ENCODE measurements around the gene SREBF2. TPM values are rescaled to one million over a fixed set of nuclear protein-coding genes. Genes with fewer than 3 reads are reported as not detected.

SREBF2 gene
- total and polyA plus RNA-seq, 2 of the 13 experiments (the other 11 are each of a cell fraction or from before 2014, with no cell fraction given) = 53.8 to 72.6 TPM

DNA sequence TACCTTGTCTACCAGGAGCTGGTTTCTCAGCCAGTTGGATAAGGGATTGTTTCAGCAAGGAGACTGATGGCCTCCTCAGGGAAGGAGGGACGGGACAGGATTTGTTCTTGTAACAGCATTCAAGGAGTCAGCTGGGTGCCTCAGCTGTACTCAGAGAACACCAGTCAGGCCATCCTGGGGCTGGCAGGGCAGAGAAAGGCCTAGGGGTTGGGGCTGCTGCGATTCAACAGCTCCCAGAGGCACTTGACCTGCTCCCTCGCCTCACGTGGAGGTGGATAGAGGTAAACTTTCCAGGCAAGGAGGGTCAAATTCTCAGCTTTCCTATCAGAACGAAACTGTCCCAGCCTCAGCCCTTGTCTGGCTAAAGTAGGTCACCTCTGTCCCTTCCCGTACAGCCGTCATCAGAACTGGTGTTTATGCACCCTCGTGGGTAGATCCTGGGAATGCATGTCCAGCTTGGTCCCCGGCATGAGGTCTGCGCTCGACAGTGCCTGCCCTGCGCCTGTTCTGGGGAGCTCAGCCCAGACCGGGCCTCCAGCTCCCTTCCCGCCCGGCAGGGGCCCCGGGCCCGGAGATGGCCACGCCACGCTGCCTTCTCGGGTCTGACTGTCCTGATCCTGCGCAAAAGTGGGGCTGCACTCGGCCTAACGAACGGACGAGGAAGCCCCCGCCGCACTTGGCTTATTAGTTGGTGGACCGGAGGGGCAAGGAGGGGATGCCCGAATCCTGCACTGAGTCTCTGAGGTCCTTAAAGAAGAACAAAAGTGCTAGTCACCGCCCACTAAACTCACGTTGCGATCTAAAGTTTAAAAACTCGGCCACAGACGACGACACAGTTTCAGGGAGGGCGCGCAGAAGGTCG, 33.2 kb upstream of the SREBF2 start (continued):
- TF ChIP-seq, protein P1, sequence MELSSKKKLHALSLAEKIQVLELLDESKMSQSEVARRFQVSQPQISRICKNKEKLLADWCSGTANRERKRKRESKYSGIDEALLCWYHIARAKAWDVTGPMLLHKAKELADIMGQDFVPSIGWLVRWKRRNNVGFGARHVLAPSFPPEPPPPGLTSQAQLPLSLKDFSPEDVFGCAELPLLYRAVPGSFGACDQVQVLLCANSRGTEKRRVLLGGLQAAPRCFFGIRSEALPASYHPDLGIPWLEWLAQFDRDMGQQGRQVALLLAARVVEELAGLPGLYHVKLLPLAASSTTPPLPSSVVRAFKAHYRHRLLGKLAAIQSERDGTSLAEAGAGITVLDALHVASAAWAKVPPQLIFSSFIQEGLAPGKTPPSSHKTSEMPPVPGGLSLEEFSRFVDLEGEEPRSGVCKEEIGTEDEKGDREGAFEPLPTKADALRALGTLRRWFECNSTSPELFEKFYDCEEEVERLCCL (CRISPR knock-in tag; IDR thresholded peaks at IDR 0.05; ENCODE audit: borderline replicate concordance) = no peak
- TF ChIP-seq, protein P2, sequence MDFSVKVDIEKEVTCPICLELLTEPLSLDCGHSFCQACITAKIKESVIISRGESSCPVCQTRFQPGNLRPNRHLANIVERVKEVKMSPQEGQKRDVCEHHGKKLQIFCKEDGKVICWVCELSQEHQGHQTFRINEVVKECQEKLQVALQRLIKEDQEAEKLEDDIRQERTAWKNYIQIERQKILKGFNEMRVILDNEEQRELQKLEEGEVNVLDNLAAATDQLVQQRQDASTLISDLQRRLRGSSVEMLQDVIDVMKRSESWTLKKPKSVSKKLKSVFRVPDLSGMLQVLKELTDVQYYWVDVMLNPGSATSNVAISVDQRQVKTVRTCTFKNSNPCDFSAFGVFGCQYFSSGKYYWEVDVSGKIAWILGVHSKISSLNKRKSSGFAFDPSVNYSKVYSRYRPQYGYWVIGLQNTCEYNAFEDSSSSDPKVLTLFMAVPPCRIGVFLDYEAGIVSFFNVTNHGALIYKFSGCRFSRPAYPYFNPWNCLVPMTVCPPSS (IDR thresholded peaks at IDR 0.05) = no peak
- TF ChIP-seq, protein P3, sequence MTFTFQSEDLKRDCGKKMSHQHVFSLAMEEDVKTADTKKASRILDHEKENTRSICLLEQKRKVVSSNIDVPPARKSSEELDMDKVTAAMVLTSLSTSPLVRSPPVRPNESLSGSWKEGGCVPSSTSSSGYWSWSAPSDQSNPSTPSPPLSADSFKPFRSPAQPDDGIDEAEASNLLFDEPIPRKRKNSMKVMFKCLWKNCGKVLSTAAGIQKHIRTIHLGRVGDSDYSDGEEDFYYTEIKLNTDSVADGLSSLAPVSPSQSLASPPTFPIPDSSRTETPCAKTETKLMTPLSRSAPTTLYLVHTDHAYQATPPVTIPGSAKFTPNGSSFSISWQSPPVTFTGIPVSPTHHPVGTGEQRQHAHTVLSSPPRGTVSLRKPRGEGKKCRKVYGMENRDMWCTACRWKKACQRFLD (CRISPR knock-in tag; IDR thresholded peaks at IDR 0.05; ENCODE audit: borderline replicate concordance) = no peak
- no peak; the same call in 1 of the 2 replicates for TF ChIP-seq ERF (CRISPR knock-in tag; IDR thresholded peaks at IDR 0.05)
- TF ChIP-seq, protein P4, sequence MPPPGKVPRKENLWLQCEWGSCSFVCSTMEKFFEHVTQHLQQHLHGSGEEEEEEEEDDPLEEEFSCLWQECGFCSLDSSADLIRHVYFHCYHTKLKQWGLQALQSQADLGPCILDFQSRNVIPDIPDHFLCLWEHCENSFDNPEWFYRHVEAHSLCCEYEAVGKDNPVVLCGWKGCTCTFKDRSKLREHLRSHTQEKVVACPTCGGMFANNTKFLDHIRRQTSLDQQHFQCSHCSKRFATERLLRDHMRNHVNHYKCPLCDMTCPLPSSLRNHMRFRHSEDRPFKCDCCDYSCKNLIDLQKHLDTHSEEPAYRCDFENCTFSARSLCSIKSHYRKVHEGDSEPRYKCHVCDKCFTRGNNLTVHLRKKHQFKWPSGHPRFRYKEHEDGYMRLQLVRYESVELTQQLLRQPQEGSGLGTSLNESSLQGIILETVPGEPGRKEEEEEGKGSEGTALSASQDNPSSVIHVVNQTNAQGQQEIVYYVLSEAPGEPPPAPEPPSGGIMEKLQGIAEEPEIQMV (CRISPR knock-in tag; IDR thresholded peaks at IDR 0.05; ENCODE audit: low read depth) = peak; percentile 51; the same call in 1 of the 2 replicates
- TF ChIP-seq RCOR2 (CRISPR knock-in tag; IDR thresholded peaks at IDR 0.05) = no peak
- TF ChIP-seq SRSF9 (IDR thresholded peaks at IDR 0.05; ENCODE audit: borderline replicate concordance, insufficient read depth, low read depth, low read length, poor library complexity, severe bottlenecking) = no peak
- TF ChIP-seq ZMYM4 (CRISPR knock-in tag; IDR thresholded peaks at IDR 0.05) = no peak
- TF ChIP-seq HES4 (CRISPR knock-in tag; IDR thresholded peaks at IDR 0.05; ENCODE audit: borderline replicate concordance) = no peak
- TF ChIP-seq, protein P5, sequence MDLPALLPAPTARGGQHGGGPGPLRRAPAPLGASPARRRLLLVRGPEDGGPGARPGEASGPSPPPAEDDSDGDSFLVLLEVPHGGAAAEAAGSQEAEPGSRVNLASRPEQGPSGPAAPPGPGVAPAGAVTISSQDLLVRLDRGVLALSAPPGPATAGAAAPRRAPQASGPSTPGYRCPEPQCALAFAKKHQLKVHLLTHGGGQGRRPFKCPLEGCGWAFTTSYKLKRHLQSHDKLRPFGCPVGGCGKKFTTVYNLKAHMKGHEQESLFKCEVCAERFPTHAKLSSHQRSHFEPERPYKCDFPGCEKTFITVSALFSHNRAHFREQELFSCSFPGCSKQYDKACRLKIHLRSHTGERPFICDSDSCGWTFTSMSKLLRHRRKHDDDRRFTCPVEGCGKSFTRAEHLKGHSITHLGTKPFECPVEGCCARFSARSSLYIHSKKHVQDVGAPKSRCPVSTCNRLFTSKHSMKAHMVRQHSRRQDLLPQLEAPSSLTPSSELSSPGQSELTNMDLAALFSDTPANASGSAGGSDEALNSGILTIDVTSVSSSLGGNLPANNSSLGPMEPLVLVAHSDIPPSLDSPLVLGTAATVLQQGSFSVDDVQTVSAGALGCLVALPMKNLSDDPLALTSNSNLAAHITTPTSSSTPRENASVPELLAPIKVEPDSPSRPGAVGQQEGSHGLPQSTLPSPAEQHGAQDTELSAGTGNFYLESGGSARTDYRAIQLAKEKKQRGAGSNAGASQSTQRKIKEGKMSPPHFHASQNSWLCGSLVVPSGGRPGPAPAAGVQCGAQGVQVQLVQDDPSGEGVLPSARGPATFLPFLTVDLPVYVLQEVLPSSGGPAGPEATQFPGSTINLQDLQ (CRISPR knock-in tag; IDR thresholded peaks at IDR 0.05) = 0 out of 2 replicates have a peak, but pooled peaks have one; percentile 17
- no peak for TF ChIP-seq CREM (IDR thresholded peaks at IDR 0.05)
- no peak for TF ChIP-seq CREM (CRISPR knock-in tag; IDR thresholded peaks at IDR 0.05)
- no peak for TF ChIP-seq MTF1 (CRISPR knock-in tag; IDR thresholded peaks at IDR 0.05)
- TF ChIP-seq YEATS2 (CRISPR knock-in tag; IDR thresholded peaks at IDR 0.05; ENCODE audit: borderline replicate concordance) = no peak
- TF ChIP-seq IRX3 (CRISPR knock-in tag; IDR thresholded peaks at IDR 0.05; ENCODE audit: borderline replicate concordance, low read depth) = no peak
- no peak for TF ChIP-seq PRDM4 (CRISPR knock-in tag; IDR thresholded peaks at IDR 0.05; ENCODE audit: borderline replicate concordance)
- no peak for TF ChIP-seq CAMTA2 (CRISPR knock-in tag; IDR thresholded peaks at IDR 0.05; ENCODE audit: borderline replicate concordance)

All from HepG2 (cell line).